HCT116 (cell line): Measurements from ENCODE around the gene ADIPOR1. TPM values are rescaled to one million over a fixed set of nuclear protein-coding genes. Genes with fewer than 3 reads are reported as not detected.

Experiments used
- ATAC-seq: fragments of 200-7000 bp; cut with Tn5 transposase; 2 replicates; pipeline ENCODE4 v1.9.1; 2020; ENCODE audit warnings: mild to moderate bottlenecking, moderate library complexity
- Bru-seq: library from RNA; stranded (reverse); fragments of 400-500 nt; gene quantifications from one replicate; lab custom pipeline; 2021; lab: Mats Ljungman, UMichigan
- BruChase-seq, 2 experiments: library from RNA; stranded (reverse); fragments of 400-500 nt; gene quantifications; one replicate each; lab custom pipeline; 2021; lab: Mats Ljungman, UMichigan
- BruUV-seq: library from RNA; stranded (reverse); fragments of 400-500 nt; replicated peaks from 2 replicates; lab custom pipeline; 2021; lab: Mats Ljungman, UMichigan
- CTCF ChIA-PET: fragments of 300-600 bp; sonication (Branson Sonifier 250); formaldehyde crosslinking; loops from one replicate; lab custom pipeline; 2021; ENCODE audit warnings: antibody characterized with exemption; lab: Charles Lee
- POLR2A ChIA-PET: fragments of 300-600, 350-600 bp; sonication (Branson Sonifier 250); formaldehyde crosslinking; loops from one replicate; lab custom pipeline; 2021; ENCODE audit warnings: antibody characterized with exemption; lab: Charles Lee
- RAD21 ChIA-PET, 2 experiments: fragments of 300-600 bp; sonication (Branson Sonifier 250); formaldehyde crosslinking; loops; one replicate each; lab custom pipeline; 2023; ENCODE audit warnings: low total read pairs in 2 of 2; ENCODE audit not compliant: uncharacterized antibody in 2 of 2, unreplicated experiment in 2 of 2, low non-redundant PET in 1 of 2; lab: Charles Lee
- DNase-seq: peaks from one replicate; pipeline ENCODE4 v3.0.0-alpha.2; 2010; ENCODE audit warnings: low read depth, low spot score
- H2AFZ ChIP-seq: fragments of 200-600 bp; shearing (Covaris generic), sonication (generic); 2 replicates; pipeline ENCODE4 v1.6.1; 2017; ENCODE audit warnings: low read depth, mixed run types, mixed read lengths, antibody characterized with exemption, low read length; ENCODE audit not compliant: poor library complexity, severe bottlenecking
- H3K27ac ChIP-seq: 2 replicates; pipeline ENCODE4 v1.5.1; 2012; ENCODE audit warnings: low read depth, low read length
- H3K27me3 ChIP-seq: fragments of 200-600 bp; sonication (generic); 2 replicates; pipeline ENCODE4 v1.6.1; 2016; ENCODE audit warnings: mixed run types, low read length, mixed read lengths; ENCODE audit not compliant: insufficient read depth
- H3K36me3 ChIP-seq, 2 experiments: fragments of 200-500 bp in 1 of 2; fragments of 200-600 bp in 1 of 2; sonication (Bioruptor generic) in 1 of 2; sonication (generic) in 1 of 2; 2 replicates each; pipeline versions ENCODE4 v1.5.1 to v1.6.1; 2014 to 2016; ENCODE audit warnings: low read length in 2 of 2, inconsistent platforms in 1 of 2, mixed read lengths in 1 of 2, mixed run types in 1 of 2; ENCODE audit not compliant: insufficient read depth in 2 of 2, control insufficient read depth in 1 of 2
- H3K4me1 ChIP-seq, 2 experiments: fragments of 200-600 bp in 1 of 2; sonication (generic) in 1 of 2; 2 replicates each; pipeline versions ENCODE4 v1.5.1 to v1.6.1; 2012 to 2017; ENCODE audit warnings: low read length in 2 of 2, inconsistent platforms in 1 of 2, mild to moderate bottlenecking in 1 of 2, mixed read lengths in 1 of 2, mixed run types in 1 of 2, moderate library complexity in 1 of 2; ENCODE audit not compliant: insufficient read depth in 2 of 2, control insufficient read depth in 1 of 2
- H3K4me2 ChIP-seq: fragments of 200-600 bp; sonication (generic); 2 replicates; pipeline ENCODE4 v1.6.1; 2017; ENCODE audit warnings: mixed run types, low read length, mixed read lengths
- H3K4me3 ChIP-seq, 2 experiments: fragments of 200-600 bp in 1 of 2; sonication (generic) in 1 of 2; replicated peaks in 1 of 2; 2 replicates each; pipeline ENCODE4 v1.5.1; 2011 to 2016; ENCODE audit warnings: low read length in 2 of 2, control low read depth in 1 of 2, low read depth in 1 of 2, mild to moderate bottlenecking in 1 of 2, mixed read lengths in 1 of 2, mixed run types in 1 of 2
- H3K79me2 ChIP-seq: fragments of 200-600 bp; sonication (generic); 2 replicates; pipeline ENCODE4 v1.6.1; 2017; ENCODE audit warnings: mild to moderate bottlenecking, mixed run types, low read length, moderate library complexity, mixed read lengths; ENCODE audit not compliant: insufficient read depth
- H3K9ac ChIP-seq: fragments of 200-600 bp; sonication (generic); 2 replicates; pipeline ENCODE4 v1.6.1; 2016; ENCODE audit warnings: low read length, mixed read lengths
- H3K9me2 ChIP-seq: fragments of 200-600 bp; sonication (generic), shearing (Covaris generic); 2 replicates; pipeline ENCODE4 v1.6.1; 2017; ENCODE audit warnings: mixed run types, mild to moderate bottlenecking, moderate library complexity; ENCODE audit not compliant: insufficient read depth
- H3K9me3 ChIP-seq, 2 experiments: fragments of 200-500 bp in 1 of 2; fragments of 200-600 bp in 1 of 2; sonication (Bioruptor generic) in 1 of 2; sonication (generic) in 1 of 2; 2 replicates each; pipeline ENCODE4 v1.6.1; 2014 to 2017; ENCODE audit warnings: low read length in 2 of 2, mixed read lengths in 2 of 2, inconsistent platforms in 1 of 2, low read depth in 1 of 2, mild to moderate bottlenecking in 1 of 2, mixed run types in 1 of 2, moderate library complexity in 1 of 2; ENCODE audit not compliant: control insufficient read depth in 1 of 2, insufficient read depth in 1 of 2
- H4K20me1 ChIP-seq: fragments of 200-600 bp; sonication (generic), shearing (Covaris generic); 2 replicates; pipeline ENCODE4 v1.6.1; 2017; ENCODE audit warnings: mixed run types, mild to moderate bottlenecking, moderate library complexity; ENCODE audit not compliant: insufficient read depth
- ATF3 ChIP-seq: IDR thresholded peaks from 2 replicates; pipeline ENCODE4 v1.6.1; 2012
- EGR1 ChIP-seq: IDR thresholded peaks from 2 replicates; pipeline ENCODE4 v1.6.1; 2012; ENCODE audit warnings: low read depth
- JUND ChIP-seq: IDR thresholded peaks from 2 replicates; pipeline ENCODE4 v1.6.1; 2012
- POLR2A ChIP-seq: IDR thresholded peaks from 2 replicates; pipeline ENCODE4 v1.7.0; 2011; ENCODE audit warnings: borderline replicate concordance; ENCODE audit not compliant: insufficient read depth, insufficient read length; ENCODE audit errors: extremely low read depth
- POLR2AphosphoS5 ChIP-seq: IDR thresholded peaks from 2 replicates; pipeline ENCODE4 v1.6.1; 2011; ENCODE audit warnings: mild to moderate bottlenecking, low read depth, low read length, moderate library complexity
- RAD21 ChIP-seq: IDR thresholded peaks from 2 replicates; pipeline ENCODE4 v1.6.1; 2012; ENCODE audit warnings: low read depth, mild to moderate bottlenecking
- SIN3A ChIP-seq: IDR thresholded peaks from 2 replicates; pipeline ENCODE4 v1.6.1; 2012; ENCODE audit warnings: low read depth
- SP1 ChIP-seq: IDR thresholded peaks from 2 replicates; pipeline ENCODE4 v1.6.1; 2012; ENCODE audit warnings: low read depth
- ZFX ChIP-seq: fragments of 450-650 bp; IDR thresholded peaks from 2 replicates; pipeline ENCODE4 v1.6.1; 2017
- intact Hi-C: fragments of 100-400 bp; cut with micrococcal nuclease; formaldehyde crosslinking; loops from 2 replicates; pipeline ENCODE4 v1.10.0; 2022
- long read RNA-seq: library from polyadenylated mRNA; unstranded; transcript quantifications from one replicate; pipeline ENCODE4 v2.0.0, GENCODE V29; 2021; ENCODE audit not compliant: unreplicated experiment
- polyA plus RNA-seq: library from polyadenylated mRNA; unstranded; fragments of >200 nt; gene quantifications from 2 replicates; pipeline ENCODE4 v1.2.1, GENCODE V29; 2012; ENCODE audit warnings: missing spikeins
- total RNA-seq: library from RNA; stranded (reverse); gene quantifications from one replicate; pipeline ENCODE4 v1.2.1, GENCODE V29; 2021; ENCODE audit not compliant: unreplicated experiment

ADIPOR1 gene
- total RNA-seq (89.8 TPM), Bru-seq, nascent RNA (percentile 87 among the genes with signal in this experiment), BruChase-seq, experiment 1, labeled RNA remaining after a 6-hour chase (percentile 93 among the genes with signal in this experiment), BruChase-seq, experiment 2, labeled RNA remaining after a 2-hour chase (percentile 84 among the genes with signal in this experiment)
- 106 and 113 TPM in 2 replicates for polyA plus RNA-seq
- long read RNA-seq, transcript ADIPOR1-205 (3 exons, 2,109 nt), result minor isoform, 5 of 335 reads
- long read RNA-seq, transcript ADIPOR1-201 (8 exons, 2,177 nt), result major isoform, 288 of 335 reads
- long read RNA-seq, partial matches to known transcripts, result 19 of 335 reads
- long read RNA-seq, other reads (novel, unspliced or antisense), result 23 of 335 reads

- Histone ChIP-seq H3K4me2 (peak within 1 kb of the TSS; percentile 84), H3K9me3 (no peaks in the 10 kb centered on the region), H3K36me3 (no peaks in the 10 kb centered on the region), H3K27me3 (no peaks in the 10 kb centered on the region), H3K27ac (peak within 1 kb of the TSS; percentile 78), H3K79me2 (peaks cover 51% of the 10 kb centered on the region), H3K9ac (peak within 1 kb of the TSS; percentile 85), H2AFZ (no peak within 1 kb of the TSS), H4K20me1 (0 out of 2 replicates have a peak, but pooled peaks cover 2% of the 10 kb centered on the region), H3K9me2 (no peaks in the 10 kb centered on the region), H3K4me3 (peak within 1 kb of the TSS; percentile 82 to 93), H3K4me1 (peaks cover 23 to 38% of the 10 kb centered on the region in 2 experiments)
- TF ChIP-seq SP1 (peak; percentile 42; the same call in 1 of the 2 replicates), ATF3 (no peak), SIN3A (0 out of 2 replicates have a peak, but pooled peaks have one; percentile 49), POLR2AphosphoS5 (peak; percentile 93), EGR1 (no peak), RAD21 (no peak), ZFX (peak; percentile 86), JUND (no peak), POLR2A (peak; percentile 49)
- ChIA-PET CTCF (no interaction called here), POLR2A (no interaction called here), RAD21 (no interaction called here)
- intact Hi-C loops, result no loop called here
- ATAC-seq, result peak; percentile 96
- BruUV-seq, result no TSS peak
- DNase-seq, result peak; percentile 66
Measured at GRCh38 chr1:202957733-202958543, at the start of gene ADIPOR1. Gene ADIPOR1, minus strand, starts transcription at chr1:202958312. Its CDS starts 7,242 bp downstream, at chr1:202951070.
